A549 treated with RU486 at 1 μM for 4 hours (cell line): Measurements from ENCODE around the gene PPP4R3B. TPM values are rescaled to one million over a fixed set of nuclear protein-coding genes. Genes with fewer than 3 reads are reported as not detected.

ENCODE experiments used
- total RNA-seq: library from RNA; stranded (reverse); fragments of 200-300 nt; extraction: Qiagen RNA extraction; gene quantifications from 5 replicates; pipeline ENCODE4 v1.2.3, GENCODE V29; 2022; ENCODE audit warnings: low read depth

Gene PPP4R3B
- 18.2 to 36.7 TPM (median 32.3 TPM) in 5 replicates for total RNA-seq

GRCh38 chr2:55617175-55618024, at the start of gene PPP4R3B:
Gene PPP4R3B (minus strand): TSS chr2:55617622. CDS start chr2:55617285, 337 bp downstream.

Other genes starting within 250 kb of the PPP4R3B start
- 19.4 to 26.2 TPM (median 24.8 TPM) in 5 replicates for gene CCDC88A, start 197.8 kb downstream of the PPP4R3B start, total RNA-seq
- 46.9 to 54.7 TPM (median 50.7 TPM) in 5 replicates for gene CFAP36, start 97.9 kb downstream of the PPP4R3B start, total RNA-seq
- 27.0 to 52.3 TPM (median 33.5 TPM) in 5 replicates for gene PNPT1, start 76.2 kb upstream of the PPP4R3B start, total RNA-seq